ENCODE measurements around the gene CANT1.
"Not testable (repeated sequence)": the region's sequence is repeated elsewhere in the genome, so short reads cannot be mapped to it uniquely, and the experiment has no call there.

The CANT1 gene

DNA sequence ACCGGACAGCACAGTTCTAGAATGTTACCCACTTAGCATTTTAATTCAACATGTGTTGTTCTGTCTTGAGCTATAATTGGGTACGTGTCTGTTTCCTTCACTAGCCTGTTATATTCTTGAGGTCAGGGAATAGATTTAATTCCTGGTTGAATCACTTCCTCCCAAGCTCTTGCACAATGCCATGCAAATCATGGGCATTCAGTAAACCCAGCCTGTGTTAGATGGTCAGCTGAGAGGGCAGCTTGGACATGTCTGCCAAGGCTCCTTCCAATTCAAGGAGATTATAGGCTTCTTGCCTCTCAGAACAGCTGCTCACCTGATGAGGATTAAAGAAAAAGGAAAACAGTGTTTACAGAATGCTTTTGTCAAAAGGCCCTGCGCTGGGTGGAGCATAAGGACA, 27.0 kb upstream of the CANT1 start:
- H3K9me3 Mint-ChIP-seq: no peaks in the 10 kb centered on the region
- no peak overlapping the region for H3K4me3 Mint-ChIP-seq
- H3K36me3 Mint-ChIP-seq: peaks cover 1% of the 10 kb centered on the region
- H3K4me1 Mint-ChIP-seq: no peaks in the 10 kb centered on the region
- H3K27me3 Mint-ChIP-seq: peaks cover 21% of the 10 kb centered on the region
- DNase-seq (ENCODE audit: low spot score in 2 of 2): no peak
- ATAC-seq (ENCODE audit: low read depth): no peak
- H3K27ac Mint-ChIP-seq: no peak overlapping the region

DNA sequence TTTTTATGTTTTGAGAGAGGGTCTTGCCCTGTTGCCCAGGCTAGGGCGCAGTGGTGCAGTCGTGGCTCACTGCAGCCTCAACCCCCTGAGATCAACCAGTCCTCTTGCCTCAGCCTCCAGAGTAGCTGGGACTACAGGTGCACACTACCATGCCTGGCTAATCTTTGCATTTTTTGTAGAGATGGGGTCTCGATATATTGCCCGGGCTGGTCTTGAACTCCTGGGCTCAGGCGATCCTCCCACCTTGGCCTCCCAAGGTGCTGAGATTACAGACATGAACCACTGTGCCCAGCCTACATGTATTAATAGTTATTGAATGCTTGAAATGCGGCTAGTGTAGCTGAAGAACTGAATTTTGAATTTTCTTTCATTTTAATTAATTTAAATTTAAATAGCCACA, 26.6 kb upstream of the CANT1 start:
- Mint-ChIP-seq H3K9me3 (no peaks in the 10 kb centered on the region), H3K4me1 (no peaks in the 10 kb centered on the region), H3K36me3 (peaks cover 1% of the 10 kb centered on the region), H3K4me3 (no peak overlapping the region), H3K27ac (no peak overlapping the region), H3K27me3 (peaks cover 21% of the 10 kb centered on the region)
- DNase-seq (ENCODE audit: low spot score in 2 of 2) (no peak), ATAC-seq (ENCODE audit: low read depth) (no peak)

GRCh38 chr17:79035686-79036085, 26.1 kb upstream of the CANT1 start:
- H3K36me3 Mint-ChIP-seq: peaks cover 1% of the 10 kb centered on the region
- DNase-seq (ENCODE audit: low spot score in 2 of 2) (no peak), ATAC-seq (ENCODE audit: low read depth) (no peak)
- peaks cover 21% of the 10 kb centered on the region for H3K27me3 Mint-ChIP-seq
- H3K4me3 Mint-ChIP-seq: no peak overlapping the region
- no peaks in the 10 kb centered on the region for H3K9me3 Mint-ChIP-seq
- H3K4me1 Mint-ChIP-seq: no peaks in the 10 kb centered on the region
- no peak overlapping the region for H3K27ac Mint-ChIP-seq

DNA sequence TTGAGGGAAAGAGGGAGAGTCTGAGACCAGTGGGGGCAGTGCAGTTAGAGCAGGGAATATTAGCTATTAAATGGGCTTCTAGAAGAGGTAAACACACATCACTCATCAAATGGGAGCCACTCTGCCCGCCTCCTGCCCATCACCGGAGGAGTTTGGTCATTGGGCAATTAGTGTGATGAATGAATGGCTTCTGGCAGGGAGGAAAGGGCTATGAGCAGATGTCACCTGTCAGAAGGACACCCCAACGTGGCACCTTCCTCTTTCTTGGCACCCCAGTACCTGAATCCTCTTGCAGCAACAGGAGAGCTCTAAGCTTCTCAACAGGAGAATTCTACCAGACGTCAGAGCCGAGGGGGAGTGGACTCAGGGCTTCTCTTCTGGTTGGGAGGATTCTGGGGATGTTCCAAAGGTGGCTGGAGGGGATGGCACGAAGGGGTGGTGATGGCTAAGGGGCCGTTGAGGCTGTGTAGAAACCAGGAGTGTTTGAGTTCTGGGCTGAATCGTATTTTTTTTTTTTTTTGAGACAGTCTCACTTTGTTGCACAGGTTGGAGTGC, 25.4 kb upstream of the CANT1 start:
- no peak overlapping the region for H3K27ac Mint-ChIP-seq
- peaks cover 1% of the 10 kb centered on the region for H3K36me3 Mint-ChIP-seq
- H3K9me3 Mint-ChIP-seq: no peaks in the 10 kb centered on the region
- H3K4me3 Mint-ChIP-seq: no peak overlapping the region
- ATAC-seq (ENCODE audit: low read depth) (no peak), DNase-seq (ENCODE audit: low spot score in 2 of 2) (no peak)
- peaks cover 23% of the 10 kb centered on the region for H3K27me3 Mint-ChIP-seq
- no peaks in the 10 kb centered on the region for H3K4me1 Mint-ChIP-seq

DNA sequence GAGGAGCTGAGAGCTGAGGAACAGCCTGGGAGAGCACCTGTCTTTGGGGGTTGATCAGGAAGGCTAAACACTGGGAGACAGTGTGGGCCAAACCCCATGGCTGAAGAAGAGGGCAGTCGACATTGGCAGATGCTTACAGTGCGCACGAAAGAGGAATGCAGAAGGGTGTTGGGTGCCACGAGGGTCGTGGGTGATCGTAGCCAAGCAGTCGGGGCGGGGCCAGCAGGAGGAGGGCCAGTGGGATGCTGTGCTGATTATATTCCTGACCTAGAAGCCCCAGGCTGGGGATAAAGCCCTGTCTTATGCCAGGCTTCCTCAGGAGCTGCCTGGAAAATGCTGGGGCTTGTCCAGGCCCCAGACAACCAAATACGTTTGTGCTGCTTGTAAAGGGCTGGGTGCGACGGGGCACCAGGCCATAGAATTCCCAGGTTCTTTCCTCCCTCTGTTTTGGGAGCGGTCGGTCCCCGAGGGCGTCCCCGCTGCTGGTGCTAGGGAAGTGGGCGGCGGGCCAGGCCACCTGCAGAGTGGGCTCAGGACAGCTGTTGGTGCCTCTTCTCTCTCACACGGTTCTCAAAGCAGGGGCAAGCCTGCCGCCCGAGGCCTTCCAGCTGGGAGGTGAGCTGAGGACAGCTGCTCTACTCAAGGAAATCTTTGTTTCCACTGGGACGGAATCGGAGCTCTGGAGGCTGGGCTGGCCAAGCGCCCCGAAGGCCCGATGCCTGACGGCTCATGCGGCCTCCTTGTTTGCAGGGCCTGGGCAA, 24.4 kb upstream of the CANT1 start:
- H3K4me3 Mint-ChIP-seq: no peak overlapping the region
- H3K27me3 Mint-ChIP-seq: peaks cover 26% of the 10 kb centered on the region
- DNase-seq (ENCODE audit: low spot score in 2 of 2) (no peak), ATAC-seq (ENCODE audit: low read depth) (no peak)
- H3K9me3 Mint-ChIP-seq: no peaks in the 10 kb centered on the region
- peaks cover 1% of the 10 kb centered on the region for H3K36me3 Mint-ChIP-seq
- no peak overlapping the region for H3K27ac Mint-ChIP-seq
- H3K4me1 Mint-ChIP-seq: no peaks in the 10 kb centered on the region

DNA sequence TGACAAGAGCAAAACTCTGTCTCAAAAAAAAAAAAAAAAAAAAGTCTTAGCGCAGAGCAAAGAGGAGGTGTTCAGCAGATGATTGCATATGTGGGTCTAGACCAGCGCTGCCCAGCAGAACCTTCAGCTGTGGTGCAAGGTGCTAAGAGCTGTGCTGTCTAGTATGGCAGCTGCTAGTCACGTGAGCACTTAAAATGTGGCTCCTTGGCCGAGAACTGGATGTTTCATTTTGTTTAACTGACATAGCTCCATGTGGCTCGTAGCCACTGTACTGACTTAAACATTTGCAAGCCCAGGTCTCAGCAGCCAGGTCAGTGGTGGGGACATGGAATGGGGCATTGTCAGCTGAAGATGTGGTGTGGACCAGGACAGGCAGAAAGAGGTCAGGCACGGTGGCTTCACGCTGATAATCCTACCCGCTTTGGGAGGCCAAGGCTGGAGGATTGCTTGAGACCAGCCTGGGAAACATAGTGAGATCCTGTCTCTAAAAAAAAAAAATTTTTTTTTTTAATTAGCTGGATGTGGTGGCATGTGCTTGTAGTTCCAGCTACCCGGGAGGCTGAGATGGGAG, 23.6 kb upstream of the CANT1 start:
- Mint-ChIP-seq H3K9me3 (no peaks in the 10 kb centered on the region), H3K27ac (no peak overlapping the region), H3K27me3 (peaks cover 24% of the 10 kb centered on the region), H3K36me3 (peaks cover 1% of the 10 kb centered on the region), H3K4me1 (no peaks in the 10 kb centered on the region), H3K4me3 (no peak overlapping the region)
- DNase-seq (ENCODE audit: low spot score in 2 of 2) (no peak), ATAC-seq (ENCODE audit: low read depth) (no peak)

- DNase-seq (ENCODE audit: low spot score in 2 of 2): no peak
- H3K9me3 Mint-ChIP-seq: no peaks in the 10 kb centered on the region
- no peak overlapping the region for H3K4me3 Mint-ChIP-seq
- peaks cover 1% of the 10 kb centered on the region for H3K36me3 Mint-ChIP-seq
- no peak for ATAC-seq (ENCODE audit: low read depth)
- peaks cover 24% of the 10 kb centered on the region for H3K27me3 Mint-ChIP-seq
- H3K27ac Mint-ChIP-seq: no peak overlapping the region
- H3K4me1 Mint-ChIP-seq: no peaks in the 10 kb centered on the region
Measured at GRCh38 chr17:79031996-79032875, 22.7 kb upstream of the CANT1 start.

GRCh38 chr17:79030636-79031035, 21.1 kb upstream of the CANT1 start:
- H3K36me3 Mint-ChIP-seq; H3K4me1 Mint-ChIP-seq; DNase-seq (ENCODE audit: low spot score in 2 of 2); ATAC-seq (ENCODE audit: low read depth); H3K27ac Mint-ChIP-seq; H3K9me3 Mint-ChIP-seq; H3K4me3 Mint-ChIP-seq: not testable (repeated sequence)
- H3K27me3 Mint-ChIP-seq: peaks cover 30% of the 10 kb centered on the region

- Mint-ChIP-seq H3K27ac (no peak overlapping the region), H3K4me1 (no peaks in the 10 kb centered on the region), H3K27me3 (peaks cover 29% of the 10 kb centered on the region), H3K9me3 (no peaks in the 10 kb centered on the region), H3K36me3 (peaks cover 1% of the 10 kb centered on the region), H3K4me3 (no peak overlapping the region)
- ATAC-seq (ENCODE audit: low read depth) (no peak), DNase-seq (ENCODE audit: low spot score in 2 of 2) (no peak)
Measured at GRCh38 chr17:79029327-79030009, 19.9 kb upstream of the CANT1 start.

GRCh38 chr17:79028496-79029326, 19.1 kb upstream of the CANT1 start:
- Mint-ChIP-seq H3K27me3 (peaks cover 32% of the 10 kb centered on the region), H3K36me3 (peaks cover 1% of the 10 kb centered on the region), H3K4me1 (peaks cover 3% of the 10 kb centered on the region), H3K4me3 (no peak overlapping the region), H3K9me3 (no peaks in the 10 kb centered on the region), H3K27ac (no peak overlapping the region)
- ATAC-seq (ENCODE audit: low read depth) (no peak), DNase-seq (ENCODE audit: low spot score in 2 of 2) (no peak)

DNA sequence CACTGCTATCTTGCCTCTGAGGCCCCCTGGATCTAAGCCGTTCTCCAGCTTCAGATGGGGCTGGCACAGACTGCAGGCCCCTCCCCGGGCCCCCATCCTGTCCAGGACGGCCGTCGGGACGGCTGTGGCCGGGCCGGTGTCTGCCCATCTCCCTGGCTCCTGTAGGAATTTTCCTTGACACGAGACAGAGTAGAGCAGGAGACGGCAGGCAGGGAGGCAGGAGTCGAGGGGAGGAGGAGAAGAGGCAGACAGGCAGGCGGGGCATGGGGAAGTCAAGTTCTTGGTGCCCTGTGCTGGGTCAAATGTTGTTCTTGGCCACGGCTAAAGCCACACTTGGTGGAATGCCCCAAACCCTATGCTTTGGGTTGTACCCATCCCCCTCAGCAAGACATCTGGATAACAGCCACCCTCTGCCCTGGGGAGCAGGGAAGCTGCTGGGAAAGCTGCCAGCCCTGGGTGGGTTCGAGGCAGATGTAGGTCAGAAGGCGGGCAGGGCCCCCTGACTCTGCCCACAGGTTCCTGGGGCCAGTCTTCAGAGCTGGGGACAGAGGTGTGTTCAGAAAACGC, 18.4 kb upstream of the CANT1 start:
- Mint-ChIP-seq H3K36me3 (peaks cover 1% of the 10 kb centered on the region), H3K9me3 (no peaks in the 10 kb centered on the region), H3K27ac (no peak overlapping the region), H3K4me1 (peaks cover 3% of the 10 kb centered on the region), H3K27me3 (peaks cover 28% of the 10 kb centered on the region), H3K4me3 (no peak overlapping the region)
- ATAC-seq (ENCODE audit: low read depth): no peak
- DNase-seq (ENCODE audit: low spot score in 2 of 2): no peak

DNA sequence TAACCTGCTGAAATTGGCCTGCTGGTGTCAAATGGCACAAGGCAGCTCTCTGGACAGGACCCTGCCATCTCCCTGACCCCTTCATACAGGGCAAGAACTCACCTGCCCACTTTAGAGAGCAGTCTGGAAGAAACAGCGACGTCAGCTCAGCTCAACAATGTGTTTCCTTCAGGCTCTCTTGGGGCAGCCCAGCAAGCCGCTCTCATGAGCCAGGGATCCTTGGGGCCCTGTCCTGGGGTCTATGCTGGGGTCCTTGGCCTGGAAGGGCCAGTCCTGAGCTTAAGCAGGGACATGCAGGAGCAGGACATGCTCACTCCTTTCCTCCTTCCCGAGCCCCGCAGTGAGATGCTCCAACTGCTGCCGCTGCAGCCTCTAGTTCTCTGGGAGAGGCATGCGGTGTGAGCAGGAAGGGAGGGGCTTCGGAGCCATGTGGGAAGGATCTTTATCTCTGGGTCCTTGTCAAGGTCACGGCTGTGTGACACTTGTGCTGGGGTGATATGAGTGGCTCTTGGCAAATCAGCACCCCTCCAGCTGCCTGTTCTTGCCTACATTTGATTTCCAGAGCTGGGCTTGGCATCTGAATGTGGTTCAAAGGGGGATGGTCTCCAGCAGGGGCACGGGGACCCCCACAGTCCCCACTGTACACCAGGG, 17.8 kb upstream of the CANT1 start:
- no peaks in the 10 kb centered on the region for H3K9me3 Mint-ChIP-seq

More for the DNA sequence above, 17.8 kb upstream of the CANT1 start:
- no peak for DNase-seq (ENCODE audit: low spot score in 2 of 2)
- Mint-ChIP-seq H3K4me1 (peaks cover 3% of the 10 kb centered on the region), H3K27ac (no peak overlapping the region), H3K27me3 (peaks cover 30% of the 10 kb centered on the region), H3K4me3 (no peak overlapping the region), H3K36me3 (peaks cover 1% of the 10 kb centered on the region)
- no peak for ATAC-seq (ENCODE audit: low read depth)

Data from memory B cell (primary cell).